HG03045 (cell line): ENCODE results near the gene C2CD3.
"Not testable (repeated sequence)": the region's sequence is repeated elsewhere in the genome, so short reads cannot be mapped to it uniquely, and the experiment has no call there.

ENCODE experiments used
- ATAC-seq: cut with Tn5 transposase; IDR thresholded peaks from one replicate; pipeline ENCODE4 v1.9.1; 2021; ENCODE audit warnings: mild to moderate bottlenecking, moderate library complexity; ENCODE audit not compliant: unreplicated experiment

C2CD3 gene

DNA sequence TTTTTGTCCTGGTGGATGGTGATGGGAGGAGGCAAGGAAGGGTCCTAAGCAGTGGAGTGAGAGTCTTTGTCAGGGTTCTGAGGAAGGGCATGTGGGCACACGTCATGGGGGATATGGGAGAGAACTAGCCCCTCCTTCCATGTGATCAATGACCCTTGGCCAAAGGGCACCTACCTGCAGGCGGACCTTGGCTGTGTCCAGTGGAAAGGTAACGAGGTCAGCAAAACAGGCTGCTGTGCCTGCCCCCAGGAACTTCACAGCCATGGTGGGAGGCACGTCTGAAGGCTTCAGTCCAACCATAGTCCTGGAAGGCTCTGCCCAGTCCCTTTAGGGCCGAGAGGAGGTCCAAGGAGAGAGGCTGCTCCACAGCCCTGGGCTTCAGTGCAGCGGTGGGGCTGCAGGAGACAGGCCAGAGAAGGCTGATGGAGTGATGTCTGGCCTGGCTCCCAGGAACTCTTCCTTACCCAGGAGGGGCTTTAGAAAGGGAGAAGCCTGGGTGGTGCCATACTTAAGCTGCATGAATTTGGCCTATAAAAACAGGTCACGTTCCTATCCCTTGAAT lies 164.0 kb downstream of the C2CD3 start:
- ATAC-seq: no peak

DNA sequence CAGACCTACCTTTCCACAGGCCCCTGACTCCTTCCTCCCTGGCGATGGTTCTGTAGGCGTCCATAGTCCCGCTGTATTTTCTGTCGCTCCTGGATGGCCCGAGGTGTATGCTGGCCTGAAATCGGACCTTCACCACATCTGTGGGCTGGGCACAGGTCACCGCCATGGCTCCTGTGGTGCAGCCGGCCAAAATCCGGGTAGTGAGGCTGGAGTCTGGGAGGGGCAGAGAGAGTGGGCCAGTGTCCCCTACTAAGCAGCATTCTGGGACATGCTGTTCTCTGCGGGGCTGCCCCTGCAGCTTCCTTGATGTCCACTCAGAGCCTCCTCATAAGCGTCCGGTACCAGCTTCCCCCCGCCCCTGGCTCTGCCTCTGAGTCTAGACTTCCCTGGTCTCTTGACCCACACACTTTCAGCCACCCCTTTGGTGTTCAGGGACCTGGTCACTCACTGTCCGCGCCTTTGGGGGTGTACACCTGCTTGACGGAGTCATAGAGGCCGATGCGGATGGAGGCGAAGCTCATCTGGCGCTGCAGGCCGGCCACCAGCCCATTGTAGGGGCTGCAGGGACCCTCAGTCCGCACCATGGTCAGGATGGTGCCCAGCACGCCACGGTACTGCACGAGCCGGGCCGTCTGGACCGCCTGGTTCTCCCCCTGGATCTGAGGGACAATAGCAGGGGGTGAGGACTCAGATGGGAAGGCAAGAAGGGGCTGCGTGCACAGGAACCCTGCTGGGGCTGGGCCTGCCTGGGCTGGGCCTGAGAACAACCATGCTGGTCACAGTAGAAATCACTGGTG lies 164.9 kb downstream of the C2CD3 start:
- no peak for ATAC-seq

DNA sequence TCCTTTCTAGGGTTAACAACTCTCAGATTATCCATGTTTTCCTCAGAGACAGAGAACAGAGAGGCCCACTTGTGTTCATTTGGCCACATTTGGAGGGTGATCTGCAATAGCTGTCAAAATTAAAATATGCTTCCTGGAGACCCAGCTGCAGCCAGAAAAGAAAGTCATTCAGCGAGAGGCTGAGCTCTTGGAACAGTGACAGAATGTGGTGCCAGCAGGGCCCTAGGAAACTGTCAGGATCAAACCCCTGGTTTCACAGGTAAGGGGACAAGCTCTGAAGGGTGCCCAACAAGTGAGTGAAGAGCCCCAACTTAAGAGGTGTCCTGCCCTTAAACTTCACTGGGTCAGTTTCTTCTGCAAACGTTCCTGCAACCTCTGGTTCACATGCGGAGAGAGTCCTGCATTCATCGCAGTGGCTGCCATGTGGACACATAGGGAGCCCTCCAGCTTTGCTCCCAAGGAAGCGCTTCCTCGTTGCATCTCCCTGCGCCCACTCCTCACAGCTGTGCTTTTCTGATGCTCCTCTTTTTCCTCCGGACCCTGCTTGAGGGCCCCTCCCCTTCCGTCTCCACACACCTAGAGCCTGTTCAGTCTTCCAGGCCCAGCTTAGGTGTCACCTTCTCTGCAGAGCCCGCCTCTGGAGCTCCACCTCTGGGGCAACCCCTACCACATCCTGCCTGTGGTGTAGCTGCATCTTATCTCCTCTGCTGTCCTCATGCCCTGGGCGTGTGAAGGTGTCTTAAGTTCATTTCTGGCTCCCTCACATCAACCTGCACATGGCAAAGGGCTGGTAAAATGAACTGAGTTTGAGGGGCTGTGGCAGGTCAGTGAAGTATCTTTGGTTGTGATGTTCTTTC lies 165.8 kb downstream of the C2CD3 start:
- no peak for ATAC-seq

DNA sequence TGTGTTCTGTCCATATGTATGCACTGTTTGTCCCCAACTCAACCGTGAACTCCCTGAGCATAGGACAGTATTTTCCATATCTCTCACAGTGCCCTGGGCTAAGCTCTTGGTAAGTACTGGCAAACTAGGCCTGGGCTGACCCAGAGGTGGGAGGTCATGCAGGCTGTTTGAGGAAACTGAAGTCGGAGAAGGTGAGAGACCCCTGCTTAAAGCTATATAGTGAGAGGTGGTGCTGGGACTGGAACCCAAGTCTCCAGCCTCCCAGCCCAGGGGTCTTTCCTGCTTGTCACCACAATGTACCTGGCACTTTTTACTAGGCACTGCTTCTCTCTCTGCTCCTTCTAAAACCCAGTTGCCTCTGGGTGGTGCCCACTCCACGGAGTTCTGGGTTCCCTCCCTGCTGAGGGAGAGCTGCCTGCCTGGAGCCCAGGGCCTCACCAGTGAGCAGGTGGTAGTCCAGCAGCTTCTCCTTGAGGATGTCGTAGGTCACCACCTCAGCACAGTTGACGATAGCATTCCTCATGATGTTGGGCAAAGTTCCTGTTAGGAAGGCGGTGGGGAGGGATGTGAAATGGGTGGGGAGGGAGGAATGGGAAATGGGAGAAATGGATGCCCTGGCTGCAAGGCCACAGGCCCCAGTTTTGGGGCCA lies 166.6 kb downstream of the C2CD3 start:
- no peak for ATAC-seq

DNA sequence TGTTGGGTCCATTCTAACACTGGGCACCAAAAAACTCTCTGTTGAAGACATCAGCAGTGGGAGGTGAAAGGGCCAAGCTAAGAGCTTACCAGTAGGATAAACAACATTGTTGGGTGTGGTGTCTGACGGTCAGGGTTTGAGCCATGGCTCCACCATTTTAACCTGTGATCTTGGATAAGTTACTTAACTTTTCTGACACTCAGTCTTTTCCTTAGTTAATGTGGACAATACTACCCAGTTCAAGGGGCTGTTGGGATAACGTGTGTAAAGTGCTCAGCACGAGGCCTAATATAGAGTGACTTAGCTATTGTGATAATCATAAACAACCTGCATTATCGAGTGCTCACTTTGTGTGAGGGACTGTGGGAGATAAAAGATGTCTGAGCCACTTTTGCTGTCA lies 168.0 kb downstream of the C2CD3 start:
- no peak for ATAC-seq

DNA sequence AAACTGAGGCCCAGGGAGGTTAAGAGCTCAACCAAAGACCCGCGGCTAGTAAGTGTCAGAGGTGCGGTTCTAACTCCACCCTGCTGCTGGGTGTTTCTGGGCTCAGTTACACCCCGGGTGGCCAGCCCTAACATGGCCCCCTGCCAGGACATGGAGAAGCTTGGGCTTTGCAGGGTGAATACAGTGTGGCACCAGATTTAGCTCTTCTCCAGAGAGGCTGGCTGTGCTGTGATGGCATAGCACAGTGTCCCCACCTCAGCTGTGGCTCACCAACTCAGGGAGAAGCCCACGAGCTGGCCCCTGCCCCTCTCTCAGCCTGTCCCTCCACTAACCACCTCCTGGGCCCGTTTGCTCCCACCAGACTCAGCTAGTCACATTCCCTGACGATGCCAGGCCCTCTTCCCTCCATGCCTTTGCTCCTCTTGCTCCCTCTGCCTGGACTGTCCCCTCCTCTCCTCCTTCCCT lies 168.9 kb downstream of the C2CD3 start:
- no peak for ATAC-seq

DNA sequence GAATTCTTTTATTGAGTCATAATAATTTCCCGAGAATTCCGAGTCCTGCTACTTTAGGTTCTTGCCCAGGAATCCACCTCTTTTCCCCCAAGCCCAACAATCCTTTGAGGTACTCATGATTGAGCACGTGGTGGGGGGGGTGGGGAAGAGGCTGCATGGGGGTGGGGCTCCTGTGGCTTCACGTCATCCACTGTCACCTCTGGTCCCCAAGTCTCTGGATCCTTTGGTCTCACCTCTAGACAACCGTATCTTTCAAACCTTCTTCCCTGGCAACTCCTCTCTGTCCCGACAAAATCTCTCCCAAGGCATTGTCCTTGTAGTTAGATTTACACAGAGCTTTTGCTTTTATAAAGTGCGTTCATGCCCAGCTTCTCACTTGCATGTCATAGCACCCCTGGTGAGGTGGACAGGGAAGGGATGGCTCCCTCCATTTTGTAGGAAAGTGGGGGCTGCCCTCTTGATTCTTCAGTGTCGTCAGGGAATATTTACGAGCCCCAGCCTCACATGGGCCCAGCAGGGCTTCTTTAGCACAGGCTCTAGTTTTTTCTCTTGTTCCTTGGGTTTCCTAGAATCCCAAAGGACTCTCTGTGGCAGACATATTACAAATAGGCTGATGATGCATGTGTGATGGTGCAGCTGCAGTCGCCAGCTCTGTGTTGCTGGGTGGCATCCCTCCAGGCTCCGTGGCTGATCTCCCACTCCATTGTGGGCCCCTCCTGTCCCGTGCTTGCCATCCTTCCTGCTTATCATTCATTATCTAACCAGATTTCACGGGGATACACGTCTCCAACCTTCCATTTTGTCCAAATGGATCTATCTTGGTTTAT lies 170.3 kb downstream of the C2CD3 start:
- no peak for ATAC-seq

DNA sequence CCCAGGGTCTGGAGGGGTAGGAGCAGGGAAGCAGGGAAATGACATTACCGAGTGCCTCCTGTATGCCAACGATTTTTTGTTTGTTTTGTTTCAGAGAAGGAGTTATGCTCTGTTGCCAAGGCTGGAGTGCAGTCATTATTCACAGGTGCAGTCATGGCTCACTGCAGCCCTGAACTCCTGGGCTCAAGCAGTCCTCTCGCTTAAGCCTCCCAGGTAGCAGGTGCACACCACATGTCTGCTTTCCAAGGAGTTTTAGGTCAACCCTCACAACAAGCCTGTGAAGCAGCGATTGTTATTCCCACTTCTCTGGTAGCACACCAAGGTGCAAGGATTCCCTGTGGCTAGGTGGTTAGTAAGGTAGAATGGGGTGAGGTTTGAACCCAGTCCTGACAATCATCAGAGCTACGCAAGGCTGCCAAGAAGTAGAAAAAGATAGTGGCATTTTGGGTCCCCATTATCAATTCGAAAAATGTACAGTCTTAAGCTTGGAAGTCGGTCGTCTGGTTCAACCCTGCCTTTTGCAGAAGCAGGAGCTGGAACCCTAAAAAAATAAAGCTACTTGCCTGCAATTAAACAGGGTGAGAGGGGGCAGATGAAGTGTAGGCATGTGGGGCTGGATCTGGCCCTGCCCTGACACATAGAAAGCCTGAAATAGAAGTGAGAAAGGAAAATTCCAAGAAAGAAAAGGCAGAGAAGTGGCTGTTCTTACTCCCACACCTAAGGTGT lies 171.1 kb downstream of the C2CD3 start:
- ATAC-seq: no peak

DNA sequence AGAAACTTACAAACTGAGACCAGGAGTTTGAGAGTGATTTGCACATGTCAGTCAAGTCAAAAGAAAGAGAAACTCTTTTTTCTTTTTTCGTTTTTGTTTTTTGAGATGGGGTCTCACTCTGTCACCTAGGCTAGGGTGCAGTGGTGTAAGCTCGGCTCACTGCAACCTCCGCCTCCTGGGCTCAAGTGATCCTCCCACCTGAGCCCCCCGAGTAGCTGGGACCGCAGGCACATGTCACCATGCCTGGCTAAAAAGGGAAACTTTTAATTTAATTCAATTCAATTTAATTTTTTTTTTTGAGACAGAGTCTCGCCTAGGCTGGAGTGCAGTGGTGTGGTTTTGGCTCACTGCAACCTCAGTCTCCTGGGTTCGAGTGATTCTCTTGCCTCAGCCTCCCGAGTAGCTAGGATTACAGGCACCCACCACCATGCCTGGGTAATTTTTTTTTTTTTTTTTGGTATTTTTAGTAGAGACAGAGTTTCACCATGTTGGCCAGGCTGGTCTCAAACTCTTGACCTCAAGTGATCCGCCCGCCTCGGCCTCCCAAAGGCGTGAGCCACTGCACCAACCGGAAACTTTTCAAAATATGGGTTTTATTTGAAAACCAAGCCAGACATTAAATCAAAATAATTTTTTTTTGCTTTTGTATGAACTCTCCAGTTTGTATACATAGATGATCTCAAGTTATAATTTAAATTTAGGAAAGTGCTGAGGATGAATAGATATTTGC lies 171.8 kb downstream of the C2CD3 start:
- ATAC-seq: no peak

DNA sequence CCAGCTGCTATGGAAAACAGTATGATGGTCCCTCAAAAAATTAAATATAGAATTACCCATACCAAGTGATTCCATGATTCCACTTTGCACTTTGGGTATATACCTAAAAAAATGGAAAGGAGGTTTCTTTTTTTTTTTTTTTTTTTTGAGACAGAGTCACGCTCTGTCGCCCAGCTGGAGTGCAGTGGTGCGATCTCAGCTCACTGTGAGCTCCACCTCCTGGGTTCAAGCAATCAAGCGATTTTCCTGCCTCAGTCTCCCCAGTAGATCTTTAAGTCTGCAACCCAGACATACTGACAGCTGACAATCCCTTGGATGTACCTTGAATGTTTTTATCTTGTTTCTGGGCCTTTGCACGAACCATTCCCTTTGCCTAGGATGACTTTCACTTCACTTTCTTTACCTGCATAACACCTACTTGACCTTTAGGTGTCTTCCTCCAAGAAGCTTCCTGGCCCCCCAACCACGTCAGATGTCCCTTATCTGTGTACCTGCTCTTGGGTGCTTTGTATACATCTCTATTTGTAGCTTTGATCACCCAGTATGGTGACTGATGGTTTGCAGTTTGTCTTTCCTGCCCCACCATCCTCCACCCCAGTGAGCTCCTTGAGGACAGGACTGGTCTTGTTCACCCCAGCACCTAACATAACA lies 173.6 kb downstream of the C2CD3 start:
- ATAC-seq: no peak

DNA sequence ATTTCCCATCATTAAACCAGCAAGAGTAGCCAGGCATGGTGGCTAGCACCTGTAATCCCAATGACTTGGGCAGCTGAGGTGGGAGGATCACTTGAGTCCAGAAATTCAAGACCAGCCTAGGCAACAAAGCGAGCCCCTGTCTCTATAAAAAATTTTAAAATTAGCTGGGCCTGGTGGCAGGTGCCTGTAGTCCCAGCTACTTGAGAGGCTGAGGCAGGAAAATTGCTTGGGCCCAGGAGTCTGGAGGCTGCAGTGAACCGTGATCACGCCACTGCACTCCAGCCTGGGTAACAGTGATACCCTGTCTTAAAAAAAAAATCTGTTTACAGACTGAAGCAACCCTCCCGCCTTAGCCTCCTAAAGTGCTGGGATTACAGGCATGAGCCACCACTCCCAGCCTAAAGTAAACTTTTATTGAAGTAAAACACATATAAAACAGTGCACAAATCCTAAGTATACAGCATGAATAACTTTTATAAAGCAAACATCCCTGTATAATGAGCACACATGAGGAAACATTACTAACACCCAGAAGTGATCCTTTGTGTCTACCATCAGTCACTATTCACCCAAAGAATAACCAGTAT lies 174.5 kb downstream of the C2CD3 start:
- ATAC-seq: no peak

DNA sequence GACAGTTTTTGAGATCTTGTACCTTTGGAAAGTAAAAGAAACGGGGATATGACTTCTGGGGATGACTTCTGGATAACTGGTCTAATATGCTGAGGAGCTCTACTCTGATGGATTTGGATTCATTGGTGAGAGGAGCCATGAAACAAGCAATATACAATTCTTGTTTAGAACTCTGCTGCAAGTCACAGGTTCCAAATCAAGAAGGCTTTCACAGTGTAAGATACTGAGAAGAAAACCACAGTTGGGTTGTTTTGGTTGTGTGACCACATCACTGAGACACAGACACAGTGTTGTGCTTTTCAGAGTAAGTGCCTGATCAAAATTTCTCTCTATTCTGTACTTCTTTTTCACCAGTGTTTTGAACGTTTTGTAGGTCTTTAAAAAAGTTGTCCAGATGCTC lies 175.1 kb downstream of the C2CD3 start:
- ATAC-seq: no peak

DNA sequence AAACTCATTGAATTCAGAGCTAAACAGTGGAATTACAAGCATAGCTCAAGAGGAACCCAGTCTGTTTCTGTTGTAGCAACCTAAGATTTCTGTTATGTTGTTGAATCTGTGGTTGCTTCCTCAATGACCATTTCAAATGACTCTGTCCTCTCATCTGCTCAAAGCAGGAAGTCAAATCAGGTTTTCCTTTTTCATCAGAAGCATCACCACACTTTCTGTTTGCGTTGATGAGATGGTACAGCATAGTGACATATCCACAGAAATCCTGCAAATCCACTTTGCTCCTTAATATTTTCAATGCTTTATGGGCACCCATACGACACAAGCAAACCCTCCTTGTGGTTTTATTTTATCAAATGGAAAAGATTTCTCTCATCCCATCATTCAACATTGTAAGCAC lies 175.6 kb downstream of the C2CD3 start:
- no peak for ATAC-seq

DNA sequence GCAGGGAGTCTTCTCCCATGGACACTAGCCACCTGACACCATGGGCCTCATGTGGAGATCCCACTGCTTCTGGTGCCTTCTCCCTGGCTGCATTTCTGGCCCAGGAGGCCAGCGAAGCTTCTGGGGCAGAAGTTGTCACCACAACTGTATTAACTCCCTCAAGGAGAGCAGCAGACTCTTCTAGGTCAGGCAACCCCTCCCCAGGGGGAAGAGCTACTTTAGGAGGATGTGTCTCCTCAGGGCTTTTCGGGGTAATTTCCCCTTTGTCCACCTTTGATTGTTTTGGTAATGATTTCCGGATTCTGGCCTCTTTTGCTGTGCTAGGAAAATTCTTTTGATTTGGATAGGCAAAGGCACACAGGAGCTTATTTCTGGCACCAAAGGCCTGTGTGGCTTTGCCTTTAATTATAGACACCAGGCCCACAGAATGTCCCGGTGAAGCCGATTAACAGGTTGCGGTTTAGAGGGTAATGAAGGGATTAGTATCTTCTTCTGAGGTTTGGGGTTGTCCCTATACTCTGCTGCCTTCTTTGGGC lies 179.3 kb downstream of the C2CD3 start:
- no peak for ATAC-seq

DNA sequence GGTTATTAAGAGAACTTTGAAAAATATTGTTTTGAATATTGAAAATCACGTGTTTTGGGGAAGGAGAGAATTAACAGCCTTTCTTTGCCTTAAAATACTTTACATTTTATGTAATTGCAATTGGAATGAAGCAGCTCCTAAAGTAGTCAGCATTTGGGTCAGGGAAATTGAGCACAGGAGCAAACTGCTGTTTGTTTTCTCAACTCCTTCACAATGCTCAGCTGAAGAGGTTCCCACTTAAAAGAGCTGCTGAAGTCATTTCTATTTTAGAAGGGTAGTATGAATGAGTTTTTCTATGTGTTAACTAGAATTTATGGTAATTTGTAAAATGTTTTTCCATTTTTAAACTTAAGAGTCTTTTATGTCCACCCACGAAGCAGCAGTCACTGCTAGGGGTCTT lies 180.1 kb downstream of the C2CD3 start:
- ATAC-seq: no peak

DNA sequence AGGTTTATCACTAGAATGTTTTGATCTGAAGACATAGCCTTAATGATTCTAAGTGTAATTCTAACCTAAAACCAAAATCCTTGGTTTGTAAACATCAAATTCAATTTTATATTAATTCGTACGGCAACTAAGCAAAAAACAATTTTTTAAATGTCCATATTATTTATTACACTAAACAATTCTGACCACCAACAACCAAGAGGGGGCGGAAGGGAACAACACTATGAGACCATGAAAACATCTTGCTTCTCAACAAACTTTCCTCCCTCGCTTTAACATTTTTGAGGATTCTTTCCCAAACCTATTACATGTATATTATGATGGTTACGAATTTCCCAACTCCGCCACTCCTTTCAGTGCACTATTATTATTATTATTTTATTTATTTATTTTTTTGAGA lies 181.6 kb downstream of the C2CD3 start:
- ATAC-seq: no peak

DNA sequence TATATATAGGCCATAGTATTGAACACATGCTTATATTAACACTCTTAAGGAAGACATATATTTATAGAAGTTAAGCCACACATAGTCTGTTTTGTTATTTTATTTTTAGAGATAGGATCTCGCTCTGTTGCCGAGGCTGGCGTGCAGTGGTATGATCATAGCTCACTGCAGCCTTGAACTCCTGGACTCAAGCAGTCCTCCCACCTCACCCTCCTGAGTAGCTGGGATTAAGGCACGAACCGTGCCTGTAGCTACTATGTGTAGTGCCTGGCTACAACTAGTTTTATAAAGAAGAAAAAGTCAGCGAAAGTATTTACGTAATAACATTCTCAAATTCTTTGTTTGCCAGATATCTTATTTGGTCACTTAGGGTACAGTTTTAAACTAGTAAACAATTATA lies 182.6 kb downstream of the C2CD3 start:
- ATAC-seq: no peak

DNA sequence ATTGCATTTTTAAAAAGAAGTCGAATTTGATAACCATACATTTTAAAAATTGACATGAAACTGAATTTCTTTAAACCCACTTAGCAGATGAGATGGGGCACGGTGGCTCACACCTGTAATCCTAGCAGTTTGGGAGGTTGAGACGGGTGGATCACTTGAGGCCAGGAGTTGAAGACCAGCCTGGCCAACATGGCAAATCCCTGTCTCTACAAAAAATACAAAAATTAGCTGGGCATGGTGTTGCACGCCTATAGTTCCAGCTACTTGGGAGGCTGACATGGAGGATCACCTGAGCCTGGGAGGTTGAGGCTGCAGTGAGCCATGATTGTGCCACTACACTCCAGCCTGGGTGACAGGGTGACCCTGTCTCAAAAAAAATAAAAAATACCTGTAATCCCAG lies 185.1 kb downstream of the C2CD3 start:
- ATAC-seq: not testable (repeated sequence)
